GM13976 (cell line): ENCODE data around the gene LINGO3.
A peak's percentile ranks its signal among the peaks of the same experiment; 100 is the strongest.
"Not testable (repeated sequence)": the region's sequence is repeated elsewhere in the genome, so short reads cannot be mapped to it uniquely, and the experiment has no call there.

Experiments
- DNase-seq: peaks from one replicate; pipeline ENCODE4 v3.0.0; 2012; ENCODE audit warnings: low spot score
- in situ Hi-C: fragments of 300-500 bp; cut with MboI; formaldehyde crosslinking; loops from one replicate; pipeline ENCODE4 v1.12.0; 2022; ENCODE audit warnings: low sequenced_read_pairs, mixed read lengths, inconsistent platforms; ENCODE audit not compliant: unreplicated experiment
- TF ChIP-seq, protein P1 (sequence below): IDR thresholded peaks from 2 replicates; pipeline ENCODE4 v1.5.1; 2012; ENCODE audit warnings: borderline replicate concordance, mild to moderate bottlenecking; ENCODE audit not compliant: insufficient read depth; ENCODE audit errors: extremely low read depth, missing control alignments, control extremely low read depth

LINGO3 gene

DNA sequence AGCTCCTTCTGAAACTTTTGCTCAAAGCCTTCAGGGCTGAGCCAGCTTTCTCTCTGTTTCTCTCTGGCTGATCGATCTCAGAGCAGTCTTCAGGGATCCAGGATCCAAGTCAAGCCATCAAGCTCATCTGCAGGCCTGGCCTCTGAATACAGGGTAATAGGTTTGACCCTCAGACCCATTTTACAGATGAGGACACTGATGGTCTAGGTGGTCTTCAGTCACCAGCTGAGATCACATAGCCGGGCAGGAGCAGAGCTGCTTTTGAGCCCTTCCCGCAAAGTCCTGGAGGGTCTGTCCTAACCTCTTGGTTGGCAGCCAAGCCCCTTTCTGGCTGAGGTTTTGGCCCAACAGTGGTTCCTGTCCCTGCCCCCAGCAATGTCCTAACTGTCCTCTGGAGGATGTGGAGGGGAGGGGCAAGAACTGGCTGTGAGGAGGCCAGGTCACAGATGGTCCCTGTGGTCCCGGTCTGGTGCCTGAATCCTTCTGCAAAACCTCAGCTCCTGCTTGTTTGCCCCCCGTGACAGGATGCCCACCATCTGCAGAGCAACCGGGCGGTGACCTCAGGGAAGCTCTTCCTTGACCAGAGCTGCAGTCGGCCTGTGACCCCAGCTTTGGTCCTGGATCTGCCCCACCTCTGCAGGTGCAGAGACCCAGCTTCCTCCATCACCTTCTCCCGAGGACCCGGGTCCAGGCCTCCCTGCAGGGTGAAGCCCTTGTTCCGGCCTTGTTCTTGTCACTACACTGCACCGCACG lies 20.2 kb downstream of the LINGO3 start:
- TF ChIP-seq, protein P1, sequence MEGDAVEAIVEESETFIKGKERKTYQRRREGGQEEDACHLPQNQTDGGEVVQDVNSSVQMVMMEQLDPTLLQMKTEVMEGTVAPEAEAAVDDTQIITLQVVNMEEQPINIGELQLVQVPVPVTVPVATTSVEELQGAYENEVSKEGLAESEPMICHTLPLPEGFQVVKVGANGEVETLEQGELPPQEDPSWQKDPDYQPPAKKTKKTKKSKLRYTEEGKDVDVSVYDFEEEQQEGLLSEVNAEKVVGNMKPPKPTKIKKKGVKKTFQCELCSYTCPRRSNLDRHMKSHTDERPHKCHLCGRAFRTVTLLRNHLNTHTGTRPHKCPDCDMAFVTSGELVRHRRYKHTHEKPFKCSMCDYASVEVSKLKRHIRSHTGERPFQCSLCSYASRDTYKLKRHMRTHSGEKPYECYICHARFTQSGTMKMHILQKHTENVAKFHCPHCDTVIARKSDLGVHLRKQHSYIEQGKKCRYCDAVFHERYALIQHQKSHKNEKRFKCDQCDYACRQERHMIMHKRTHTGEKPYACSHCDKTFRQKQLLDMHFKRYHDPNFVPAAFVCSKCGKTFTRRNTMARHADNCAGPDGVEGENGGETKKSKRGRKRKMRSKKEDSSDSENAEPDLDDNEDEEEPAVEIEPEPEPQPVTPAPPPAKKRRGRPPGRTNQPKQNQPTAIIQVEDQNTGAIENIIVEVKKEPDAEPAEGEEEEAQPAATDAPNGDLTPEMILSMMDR, result no peak
- in situ Hi-C loops, result no loop called here
- no peak for DNase-seq

DNA sequence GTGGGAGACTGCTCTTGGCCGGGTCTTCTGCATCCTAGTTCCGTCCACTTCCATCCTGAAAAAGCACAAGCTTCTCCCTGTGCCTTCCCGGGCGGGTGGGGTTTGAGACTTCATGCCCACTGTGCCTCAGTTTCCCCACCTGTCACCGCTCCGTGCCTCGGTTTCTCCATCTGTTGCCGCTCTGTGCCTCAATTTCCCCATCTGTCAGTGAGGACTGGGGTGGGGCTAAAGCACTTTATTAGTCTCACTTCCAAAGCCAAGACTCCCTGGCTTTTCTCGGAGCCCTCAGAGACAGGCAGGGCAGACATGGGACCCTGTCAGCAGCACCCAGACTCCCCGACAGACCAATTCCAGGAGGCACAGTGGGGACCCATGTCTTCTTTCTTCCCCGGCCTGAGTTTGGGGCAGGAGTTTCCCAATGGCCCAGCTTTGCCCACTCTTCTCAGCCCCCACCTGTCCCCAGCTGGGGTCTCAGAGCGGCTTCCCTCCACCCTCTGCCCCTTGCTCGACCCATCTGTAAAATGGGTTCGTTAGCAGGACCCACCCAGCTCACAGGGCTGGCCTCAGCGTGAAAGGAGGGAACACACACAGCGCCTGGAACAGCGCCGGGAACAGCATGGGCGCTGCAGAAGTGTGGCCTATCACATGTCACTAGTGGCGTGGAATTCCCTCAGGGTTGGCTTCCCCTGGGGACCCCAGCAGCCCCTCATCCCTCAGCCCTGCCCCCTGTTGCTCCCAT lies 21.4 kb downstream of the LINGO3 start:
- TF ChIP-seq, protein P1, result no peak
- in situ Hi-C loops, result no loop called here
- no peak for DNase-seq

- TF ChIP-seq, protein P1, result no peak
- in situ Hi-C loops, result no loop called here
- no peak for DNase-seq
Observed at GRCh38 chr19:2283835-2284507, 24.0 kb downstream of the LINGO3 start.

DNA sequence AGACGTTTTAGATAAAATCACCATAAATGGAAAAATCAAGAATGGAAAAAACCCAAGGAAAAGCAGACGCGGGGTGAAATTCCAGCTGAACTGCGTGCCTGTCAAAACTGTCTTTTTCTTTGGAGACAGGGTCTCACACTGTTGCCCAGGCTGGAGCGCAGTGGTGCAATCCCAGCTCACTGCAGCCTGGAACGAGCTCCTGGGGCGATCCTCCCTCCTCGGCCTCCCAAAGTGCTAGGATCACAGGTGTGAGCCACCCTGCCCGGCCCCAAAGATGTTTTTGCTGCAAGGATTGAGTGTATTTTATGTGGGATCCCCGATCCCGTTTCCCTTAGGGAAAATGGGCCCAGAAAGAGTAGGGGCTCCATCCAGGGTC lies 25.1 kb downstream of the LINGO3 start:
- no peak for DNase-seq
- TF ChIP-seq, protein P1, result no peak
- in situ Hi-C loops, result no loop called here

- TF ChIP-seq, protein P1, result no peak
- in situ Hi-C loops, result no loop called here
- DNase-seq, result peak; percentile 75
Observed at GRCh38 chr19:2282062-2282861, 25.7 kb downstream of the LINGO3 start, which contains the start of gene PEAK3. Gene PEAK3 (minus strand): TSS chr19:2282175. CDS start chr19:2280931, 1,244 bp downstream.

- in situ Hi-C loops, DNase-seq: not testable (repeated sequence)
Observed at GRCh38 chr19:2281265-2282061, 26.5 kb downstream of the LINGO3 start.
